Activated CD8-positive, alpha-beta memory T cell treated with anti-CD3 and anti-CD28 coated beads for 4 hours (primary cell): Measurements from ENCODE around the gene SENP1.

ENCODE experiments used
- DNase-seq, 2 donors: peaks; one replicate each; pipeline ENCODE4 v3.0.0-alpha.2; 2020; ENCODE audit warnings: low read depth in 2 of 2

Gene SENP1

DNA sequence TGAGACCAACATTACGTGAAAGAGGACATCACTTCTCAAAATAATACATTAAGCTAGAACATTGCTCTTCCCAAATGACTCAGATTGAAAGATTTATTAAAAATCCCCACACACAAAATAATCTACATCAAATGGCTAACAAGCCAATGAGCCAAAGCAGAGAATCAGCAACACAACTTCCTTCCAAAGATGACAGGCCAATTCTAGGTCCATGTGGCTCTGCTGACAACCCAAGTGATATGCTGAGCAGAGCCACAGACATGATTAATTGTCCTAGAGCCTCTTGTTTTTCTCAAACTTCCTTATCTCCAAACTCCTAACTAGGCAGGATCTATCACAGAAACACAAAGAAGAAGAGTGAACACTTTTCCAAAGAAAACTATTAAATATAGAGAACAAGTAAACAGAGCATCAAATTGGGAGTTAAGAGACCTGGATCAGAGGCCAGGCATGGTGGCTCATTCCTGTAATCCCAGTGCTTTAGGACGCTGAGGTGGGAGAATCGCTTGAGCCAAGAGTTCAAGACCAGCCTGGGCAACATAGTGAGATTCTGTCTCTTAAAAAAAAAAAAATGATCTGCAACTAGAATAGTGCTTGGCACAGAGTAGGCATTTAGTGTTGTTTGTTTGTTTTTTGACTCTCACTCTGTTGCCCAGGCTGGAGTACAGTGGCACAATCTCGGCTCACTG is 38.5 kb downstream of the SENP1 start:
- DNase-seq: no peak

DNA sequence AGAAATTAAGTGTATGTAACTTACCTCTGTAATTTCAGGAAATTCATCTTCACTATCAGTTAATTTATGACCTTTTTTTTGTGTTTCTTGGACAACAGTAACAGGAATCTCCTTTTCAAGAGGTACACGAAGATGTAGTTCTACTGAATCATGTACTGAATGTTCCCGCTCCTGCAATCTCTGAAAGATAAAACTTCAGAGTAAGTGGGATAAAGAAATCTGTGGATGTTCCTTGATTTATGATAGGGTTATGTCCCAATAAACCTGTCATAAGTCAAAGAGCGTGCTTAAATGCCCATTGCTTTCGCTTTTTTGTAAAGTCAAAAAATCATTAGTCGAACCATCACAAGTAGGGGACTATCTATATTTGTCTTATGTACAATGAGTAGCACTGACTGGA is 40.8 kb downstream of the SENP1 start:
- DNase-seq: no peak

DNA sequence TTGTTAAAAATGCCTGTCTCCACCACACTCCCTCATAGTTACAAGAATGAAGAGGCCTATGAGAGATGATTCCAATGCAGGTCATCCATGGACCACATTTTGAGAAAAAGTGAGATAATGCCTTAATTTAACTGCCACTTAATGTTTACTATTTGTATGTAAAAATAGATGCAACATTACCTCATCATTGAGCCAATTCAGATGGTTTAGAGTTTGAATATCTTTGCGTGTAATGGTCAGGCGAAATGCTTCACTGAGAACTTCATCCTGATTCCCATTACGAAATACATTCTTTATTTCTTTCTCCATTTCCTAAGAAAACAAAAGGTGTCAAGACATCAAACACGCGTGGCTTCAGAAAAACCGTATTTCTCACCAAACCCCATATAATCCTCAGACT is 42.3 kb downstream of the SENP1 start:
- DNase-seq: no peak

DNA sequence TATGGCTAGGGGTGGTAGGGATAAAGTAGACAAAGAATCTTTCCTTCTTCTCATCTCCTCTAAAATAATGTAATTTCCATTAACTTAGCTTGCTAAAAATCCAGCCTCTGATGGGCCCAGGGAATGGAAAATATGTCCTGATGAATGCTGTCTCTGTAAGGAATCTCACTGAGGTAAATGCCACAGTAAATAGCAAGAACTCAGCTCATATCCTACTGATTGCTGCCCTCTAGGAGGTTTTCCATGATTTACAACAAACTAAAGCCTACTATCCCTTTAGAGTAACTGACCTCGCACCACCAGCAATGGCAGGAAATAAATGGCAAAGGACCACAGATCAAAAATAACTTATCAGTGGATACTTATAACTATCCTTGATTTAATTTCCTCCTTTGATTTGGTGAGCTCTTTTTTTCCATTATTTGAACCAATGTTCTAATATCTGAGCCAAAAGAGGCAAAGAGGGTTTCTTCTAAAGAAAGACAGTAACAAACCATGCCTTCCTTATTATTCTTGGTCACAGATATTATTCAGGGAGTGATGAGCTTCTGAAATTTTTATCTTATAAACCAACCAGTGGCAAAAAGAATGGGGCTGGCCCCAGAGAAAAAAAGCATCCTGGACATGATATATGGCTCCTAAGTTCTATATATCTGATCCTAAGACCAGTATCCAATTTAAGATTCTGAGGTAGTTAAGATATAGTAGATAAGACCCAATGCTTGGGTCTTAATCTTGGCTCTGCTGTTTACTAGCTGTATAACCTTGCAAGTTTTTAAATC is 43.8 kb downstream of the SENP1 start:
- DNase-seq: no peak

DNA sequence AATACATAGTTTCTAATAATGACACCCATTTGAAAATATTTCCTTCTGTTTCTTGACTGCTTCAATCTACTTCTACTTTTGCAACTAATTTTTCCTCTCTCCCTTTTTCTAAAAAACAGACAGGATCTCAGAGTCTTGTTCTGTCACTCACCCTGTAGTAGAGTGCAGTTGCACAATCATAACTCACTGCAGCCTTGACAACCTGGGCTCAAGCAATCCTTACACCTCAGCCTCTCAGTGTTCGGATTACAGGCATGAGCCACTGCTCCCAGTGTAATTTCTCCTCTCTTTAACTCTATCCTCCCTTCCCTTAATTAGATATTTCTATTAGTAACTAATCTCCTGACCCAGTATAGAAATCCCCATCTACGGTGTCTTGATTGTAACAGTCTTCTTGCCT is 45.4 kb downstream of the SENP1 start:
- no peak for DNase-seq

DNA sequence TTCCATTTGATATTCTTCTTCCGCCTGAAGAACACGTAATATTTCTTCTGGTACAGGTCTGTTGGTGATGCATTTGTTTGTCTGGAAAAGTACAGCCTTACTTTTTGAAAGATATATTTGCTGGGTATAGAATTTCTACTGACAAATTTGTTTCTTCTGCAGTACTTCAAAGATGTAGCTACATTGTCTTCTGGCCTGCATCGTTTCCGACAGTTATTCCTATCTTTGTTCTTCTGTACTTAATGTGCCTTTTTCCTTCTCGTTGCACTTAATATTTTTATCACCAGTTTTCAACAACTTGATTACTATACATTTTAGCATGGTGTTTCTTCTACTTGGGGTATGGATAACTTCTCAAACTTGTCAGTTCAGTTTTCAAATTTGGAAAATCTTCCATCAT is 47.1 kb downstream of the SENP1 start:
- no peak for DNase-seq

DNA sequence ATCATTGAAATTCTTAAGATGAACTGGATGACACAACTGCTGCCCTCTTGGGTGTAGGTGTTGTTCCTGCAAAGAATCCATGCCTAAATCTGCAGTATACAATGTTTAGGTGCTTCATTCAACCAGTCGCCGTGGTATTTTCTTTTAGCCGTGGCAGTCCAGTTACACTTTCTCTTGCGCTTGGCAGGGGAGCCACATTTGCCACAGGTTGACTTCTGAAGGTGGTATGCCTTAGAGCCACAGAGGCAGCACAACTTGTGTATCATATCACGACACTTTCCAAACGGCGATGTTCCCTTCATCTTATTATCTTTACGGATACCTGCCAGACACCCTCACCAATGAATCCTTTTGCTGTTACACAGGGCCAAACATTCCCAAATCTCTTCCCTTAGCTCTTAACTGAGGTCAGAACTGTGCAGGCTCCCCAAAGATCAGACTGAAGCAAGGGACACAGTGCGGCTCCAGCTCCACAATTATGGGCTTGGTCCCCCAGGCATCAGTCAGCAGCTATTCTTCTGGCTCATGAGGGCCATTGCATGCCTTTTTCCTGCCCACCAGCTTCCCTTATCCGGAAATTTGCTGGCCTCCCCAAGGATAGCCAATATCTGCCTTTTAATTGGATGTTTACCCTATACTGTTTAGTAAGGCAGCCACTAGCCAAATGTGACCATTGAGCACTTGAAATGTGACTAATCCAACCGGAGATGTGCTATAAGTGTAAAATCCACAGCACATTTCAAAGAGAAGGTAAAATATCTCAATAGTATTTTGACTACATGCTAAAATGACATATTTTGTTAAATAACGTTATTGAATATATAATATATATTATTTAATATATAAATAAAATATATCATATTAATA is 50.7 kb downstream of the SENP1 start:
- no peak for DNase-seq

DNA sequence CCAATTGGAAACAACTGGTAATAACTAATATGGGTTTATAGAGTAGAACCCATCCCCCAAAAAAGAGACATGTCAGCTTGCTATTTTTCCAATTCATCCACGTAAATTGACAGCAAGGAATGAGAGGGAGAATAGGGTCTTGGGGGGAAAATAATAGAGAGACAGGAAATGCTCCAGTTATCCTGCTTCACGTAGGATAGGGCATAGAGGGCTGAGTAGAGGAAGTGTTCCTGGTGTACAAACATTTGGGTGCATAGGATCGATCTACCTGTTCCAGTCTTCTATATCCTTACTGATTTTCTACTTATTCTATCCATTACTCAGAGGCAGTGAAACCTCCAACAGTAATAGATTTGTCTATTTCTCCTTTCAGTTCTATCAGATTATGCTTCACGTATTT is 52.0 kb downstream of the SENP1 start:
- DNase-seq: no peak

DNA sequence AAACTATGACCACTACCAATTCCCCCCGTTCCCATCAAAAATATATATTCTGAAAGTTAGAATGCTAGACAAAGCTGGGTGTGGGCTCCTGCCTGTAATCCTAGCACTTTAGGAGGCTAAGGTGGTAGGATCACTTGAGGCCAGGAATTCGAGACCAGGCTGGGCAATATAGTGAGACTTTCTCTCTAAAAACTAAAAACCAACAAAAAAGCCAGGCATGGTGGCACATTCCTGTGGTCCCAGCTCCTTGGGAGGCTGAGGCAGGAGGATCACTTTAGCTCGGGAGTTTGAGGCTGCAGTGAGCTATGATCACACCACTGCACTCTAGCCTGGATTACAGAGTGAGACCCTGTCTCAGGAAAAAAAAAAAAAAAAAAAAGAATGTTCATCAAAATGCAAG is 52.8 kb downstream of the SENP1 start:
- no peak for DNase-seq

DNA sequence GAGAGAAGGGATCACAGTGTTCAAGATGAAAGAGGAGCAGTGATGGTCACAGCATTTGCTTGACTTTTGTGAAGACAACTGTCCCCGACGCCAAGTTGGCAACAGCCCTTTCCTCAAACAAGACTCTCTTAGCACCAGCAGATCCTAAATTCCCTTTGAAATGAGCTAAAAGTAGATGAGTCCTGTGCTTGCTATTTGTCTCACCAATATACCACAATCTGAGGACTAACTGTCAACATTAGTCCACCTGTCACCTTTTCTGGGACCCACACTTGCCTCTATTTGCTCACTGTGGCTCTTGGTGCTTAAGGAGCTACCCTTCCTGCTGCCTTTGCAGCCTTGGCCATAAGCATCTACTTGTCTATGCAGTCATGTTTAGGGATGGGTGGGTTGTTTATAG is 54.2 kb downstream of the SENP1 start:
- no peak for DNase-seq

DNA sequence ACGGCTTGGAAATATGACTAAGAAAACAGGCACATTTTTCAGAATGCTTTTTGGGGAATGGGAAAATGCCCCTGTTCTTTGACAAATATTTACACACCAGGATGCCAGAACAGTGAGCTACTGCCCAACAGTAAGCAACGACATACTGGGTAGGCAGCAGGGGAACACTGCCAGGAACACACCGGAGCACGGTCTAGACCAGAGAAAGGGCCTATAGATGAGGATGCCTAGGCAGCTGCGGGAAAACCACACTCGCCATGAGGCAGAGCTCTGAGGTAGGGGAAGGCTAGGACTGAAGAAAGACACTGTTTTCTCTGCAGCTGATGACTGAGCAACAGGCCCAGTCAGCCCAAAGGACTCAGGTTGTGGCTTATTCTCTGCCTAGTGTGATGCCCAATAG is 55.7 kb downstream of the SENP1 start:
- DNase-seq: no peak

DNA sequence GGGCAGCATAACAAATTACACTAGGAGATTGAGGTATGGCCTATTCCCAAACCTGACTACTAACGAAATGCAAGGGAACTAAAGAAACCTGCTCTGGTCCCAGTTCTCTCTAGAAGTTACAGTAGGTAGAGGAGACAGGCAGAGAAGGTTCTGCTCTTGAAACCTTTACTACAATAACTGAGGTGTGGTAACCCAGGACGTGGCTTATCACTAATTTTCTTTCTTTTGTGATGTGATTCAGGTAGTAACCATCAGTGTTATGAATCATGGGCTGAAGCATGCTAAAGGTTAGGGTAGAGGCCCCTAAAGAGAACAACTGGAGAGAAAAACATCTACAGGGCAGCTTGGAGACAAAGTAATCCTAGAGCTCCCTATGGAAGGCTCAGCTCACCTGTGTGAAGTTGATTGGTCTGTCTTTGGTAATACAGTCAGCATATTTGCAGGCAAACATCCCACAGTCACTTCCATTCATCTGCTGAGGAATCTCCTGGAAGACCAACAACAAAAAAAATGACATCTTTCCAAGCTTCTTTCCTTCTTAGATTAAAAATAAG is 59.8 kb downstream of the SENP1 start:
- DNase-seq: no peak

DNA sequence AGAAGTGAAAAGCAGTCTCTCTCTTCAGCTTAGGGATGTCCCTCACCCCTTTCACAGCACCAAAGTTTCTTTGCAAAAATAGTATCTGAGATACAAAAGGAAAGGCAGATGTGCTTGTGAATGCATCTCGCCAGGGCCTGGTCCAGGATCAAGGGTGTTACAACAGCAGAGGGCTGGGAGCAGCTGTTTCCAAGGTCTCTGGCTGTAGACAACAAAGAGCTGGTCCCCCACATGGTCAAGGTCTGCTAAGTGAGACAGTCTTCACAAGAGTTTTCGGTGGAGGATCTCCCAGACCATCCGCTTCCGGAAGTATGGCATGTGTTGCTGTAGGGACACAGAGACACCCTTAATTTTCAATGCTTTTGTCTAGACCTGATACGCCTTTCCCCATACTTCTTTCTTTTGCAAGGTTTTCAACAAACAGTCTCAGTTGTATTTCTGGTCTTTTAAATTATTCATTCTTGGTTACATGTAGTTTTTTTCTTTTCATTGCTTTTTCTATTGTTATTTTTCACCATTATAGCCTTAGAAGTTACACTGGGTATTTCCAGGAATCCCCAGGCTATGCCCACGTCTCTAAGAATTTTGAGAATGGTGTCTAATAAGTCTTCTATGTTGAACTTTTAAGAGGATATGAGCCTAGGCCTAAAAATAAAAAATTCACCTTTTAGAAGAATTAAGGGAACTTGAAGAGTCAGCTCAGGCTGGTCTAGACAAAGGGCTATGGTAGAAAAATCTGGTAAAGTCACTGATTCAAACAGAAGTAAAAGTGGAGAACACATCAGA is 60.6 kb downstream of the SENP1 start:
- DNase-seq: no peak

DNA sequence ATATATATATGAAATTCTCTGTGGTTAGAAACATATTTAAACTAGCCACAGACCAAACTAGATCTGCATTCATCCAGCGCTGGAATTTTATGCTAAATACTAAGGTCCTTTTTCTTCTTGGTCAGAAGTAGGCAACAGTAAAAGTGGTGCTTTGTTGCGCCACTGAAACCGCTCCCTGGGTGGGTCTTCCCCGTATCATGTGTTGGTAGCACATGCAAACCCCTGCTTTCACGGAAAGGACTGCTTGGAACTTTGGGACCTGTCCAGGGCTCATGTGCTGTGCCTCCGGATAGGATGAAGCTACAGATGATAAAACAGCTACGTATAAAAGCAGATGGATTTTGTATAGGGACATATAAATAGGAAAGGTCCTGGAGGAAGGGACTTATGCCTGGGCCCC is 61.5 kb downstream of the SENP1 start:
- DNase-seq: no peak

DNA sequence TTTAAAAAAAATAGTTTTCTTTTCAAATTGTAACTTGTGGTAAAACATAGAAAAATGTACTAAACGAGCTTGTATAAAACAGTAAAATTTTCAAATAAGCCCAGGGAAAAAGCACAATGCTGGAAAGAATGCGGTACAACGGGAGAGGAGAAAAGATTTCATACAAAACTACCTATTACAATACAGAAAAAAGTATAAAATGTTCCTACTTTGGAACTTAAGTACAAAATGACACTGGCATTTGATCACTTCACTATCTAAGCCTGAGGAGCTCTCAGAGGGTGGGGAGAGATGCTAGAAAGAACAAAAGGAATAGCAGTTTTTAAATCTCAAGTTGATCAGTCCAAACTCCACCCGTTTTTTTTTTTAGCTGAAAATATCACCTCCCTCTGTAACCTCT is 62.1 kb downstream of the SENP1 start:
- no peak for DNase-seq

DNA sequence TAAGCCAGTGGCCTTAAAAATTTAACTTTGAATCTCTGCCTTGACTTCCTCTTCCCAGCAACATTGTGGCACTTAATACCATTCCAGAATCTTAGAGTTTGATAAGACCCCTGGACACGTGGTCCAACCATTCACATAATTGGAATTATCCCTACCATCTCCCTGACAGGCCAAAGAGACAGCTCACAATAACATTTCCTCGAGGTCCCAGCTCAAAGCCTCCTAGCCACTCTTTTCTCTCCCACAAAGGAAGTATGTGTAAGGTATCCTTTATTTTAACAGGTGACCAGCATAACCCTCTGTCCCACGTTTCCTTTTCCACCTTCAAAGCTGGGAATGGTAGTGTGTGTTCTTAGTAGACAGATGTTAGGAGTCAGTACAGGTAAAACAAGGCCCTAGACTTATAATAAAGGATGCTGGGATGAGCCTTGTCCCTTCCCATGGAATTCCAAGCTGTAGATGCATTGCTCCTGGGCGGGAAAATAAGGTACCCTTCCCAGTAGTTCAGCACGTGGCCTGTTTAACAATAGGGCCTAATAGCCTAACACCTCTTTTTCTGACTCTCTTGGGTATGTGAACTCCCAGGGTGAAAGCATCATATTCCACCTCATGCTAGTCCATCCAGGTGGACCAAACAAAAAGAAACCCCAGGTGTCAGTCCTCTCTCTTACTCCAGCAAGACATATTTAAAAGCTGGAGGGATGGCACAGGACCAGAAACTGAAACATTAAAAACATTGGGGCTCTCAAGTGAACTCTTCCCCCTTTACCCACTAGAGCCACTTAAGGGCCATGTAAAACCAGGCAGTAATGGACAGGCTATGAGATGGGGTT is 64.1 kb downstream of the SENP1 start:
- DNase-seq: no peak

DNA sequence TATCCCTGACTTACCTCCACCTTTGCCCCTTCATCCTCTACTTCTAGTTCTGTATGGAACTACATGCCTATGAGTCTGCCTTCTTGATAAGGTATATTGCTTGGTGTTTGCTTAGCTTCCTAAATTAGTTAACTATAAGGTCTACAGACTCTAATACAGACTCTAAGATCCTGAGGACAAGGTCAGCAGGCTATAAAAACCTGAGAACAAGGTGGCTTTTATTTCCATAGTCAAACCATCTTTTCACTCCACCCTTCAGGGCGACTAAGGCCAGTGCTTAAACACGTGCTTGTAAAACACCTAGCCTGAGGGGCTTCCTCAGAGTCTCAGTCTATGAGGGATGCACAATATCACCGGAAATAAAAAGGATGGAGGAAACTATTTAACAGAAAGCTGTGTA is 65.5 kb downstream of the SENP1 start:
- DNase-seq: no peak

DNA sequence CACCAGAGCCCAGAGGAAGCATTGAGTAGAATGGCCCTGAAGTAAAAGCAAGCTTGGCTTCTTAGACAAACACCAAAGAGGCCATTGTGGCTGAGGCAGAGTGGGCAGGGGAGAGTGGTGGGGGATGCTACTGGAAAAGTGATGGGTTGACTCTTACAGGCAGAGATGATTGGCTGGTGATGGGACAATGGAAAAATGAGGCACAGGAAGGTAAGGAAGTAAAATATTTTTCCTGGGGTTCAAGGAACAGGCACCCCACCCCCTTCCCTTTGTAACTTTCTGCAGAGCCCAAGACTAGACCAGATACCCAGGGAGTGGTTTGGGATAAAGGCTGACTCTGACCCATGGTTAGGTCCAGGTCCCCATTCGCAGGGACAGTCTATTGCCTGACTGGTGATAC is 66.7 kb downstream of the SENP1 start:
- DNase-seq: no peak

DNA sequence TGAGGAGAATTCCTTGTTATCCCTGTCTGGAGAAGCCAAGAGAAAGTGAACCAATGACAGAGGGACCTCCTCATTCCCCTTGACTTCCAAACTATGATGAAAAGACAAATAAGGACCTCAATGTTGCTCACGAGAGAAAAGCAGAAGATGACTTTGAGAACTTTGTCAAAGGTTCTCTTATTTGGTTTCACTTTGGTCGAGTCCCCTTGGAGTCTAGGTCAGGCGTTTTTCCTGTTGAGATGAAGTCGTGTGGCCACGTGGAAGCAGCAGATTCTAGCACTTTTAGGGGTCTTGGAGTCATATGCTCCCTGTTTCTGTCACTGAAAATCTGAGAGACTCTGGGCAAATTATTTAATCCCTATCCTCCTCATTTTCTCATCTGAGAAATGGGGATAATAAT is 67.8 kb downstream of the SENP1 start:
- no peak for DNase-seq

DNA sequence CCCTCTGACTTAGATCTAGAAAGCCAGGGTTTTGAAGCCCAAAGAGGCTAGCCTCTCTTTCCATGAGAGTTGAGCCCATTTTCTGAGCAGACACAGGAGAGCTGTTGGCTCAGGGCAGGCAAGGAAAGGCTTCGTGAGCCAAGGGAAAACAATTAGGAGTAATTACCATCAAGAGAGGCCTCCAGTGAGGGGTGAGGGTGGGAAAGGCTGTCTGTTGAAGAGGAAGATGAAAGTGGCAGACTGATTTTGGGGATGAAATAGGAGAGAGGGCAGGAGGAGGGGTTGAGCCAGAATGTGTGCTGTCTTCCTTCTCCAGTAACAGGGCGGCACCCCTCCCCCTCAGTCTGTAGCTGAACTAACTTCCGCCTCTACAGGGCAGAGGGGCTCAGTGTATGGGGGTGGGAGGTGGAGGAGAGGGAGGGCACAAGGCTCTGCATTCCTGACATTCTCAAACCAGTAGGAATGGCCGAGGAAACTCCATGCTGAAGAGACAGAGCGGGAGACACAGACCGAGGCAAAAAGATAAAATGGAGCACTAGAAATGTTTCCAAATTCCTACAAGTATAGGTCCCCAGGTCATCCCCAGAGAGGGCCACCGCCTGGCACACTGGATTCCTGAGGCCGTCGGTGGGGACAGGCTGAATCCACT is 68.5 kb downstream of the SENP1 start:
- no peak for DNase-seq
